SK-N-SH treated with all-trans-retinoic acid at 6 μM for 48 hours (cell line): ENCODE data around the gene HOXC4.

Experiments
- ATAC-seq: fragments of 200-7000 bp; cut with Tn5 transposase; 3 replicates; pipeline ENCODE4 v1.9.1; 2020; ENCODE audit warnings: mild to moderate bottlenecking, moderate library complexity
- ARNTL ChIP-seq: fragments of 450-650 bp; formaldehyde crosslinking; IDR thresholded peaks from 2 replicates; pipeline ENCODE4 v1.5.0; 2020; ENCODE audit warnings: low read depth, mild to moderate bottlenecking, moderate library complexity, borderline replicate concordance
- BACH2 ChIP-seq: fragments of 250-450 bp; sonication (Bioruptor Pico); IDR thresholded peaks from 2 replicates; pipeline ENCODE4 v1.9.0; 2021; ENCODE audit warnings: mild to moderate bottlenecking, borderline replicate concordance
- CSDC2 ChIP-seq: fragments of 250-450 bp; sonication (Bioruptor Pico); IDR thresholded peaks from 2 replicates; pipeline ENCODE4 v1.5.0; 2020; ENCODE audit warnings: mild to moderate bottlenecking, moderate library complexity
- CSRNP3 ChIP-seq: fragments of 250-450 bp; sonication (Bioruptor Pico); IDR thresholded peaks from 2 replicates; pipeline ENCODE4 v1.5.1; 2021; ENCODE audit warnings: mild to moderate bottlenecking, moderate library complexity
- ESRRG ChIP-seq: fragments of 250-450 bp; sonication (Bioruptor Pico); IDR thresholded peaks from 2 replicates; pipeline ENCODE4 v1.6.1; 2021; ENCODE audit warnings: mild to moderate bottlenecking
- ISL1 ChIP-seq: fragments of 250-450 bp; sonication (Bioruptor Pico); IDR thresholded peaks from 2 replicates; pipeline ENCODE4 v2.1.2; 2022; ENCODE audit warnings: mild to moderate bottlenecking, moderate library complexity
- OSR1 ChIP-seq: fragments of 250-450 bp; sonication (Bioruptor Pico); IDR thresholded peaks from 2 replicates; pipeline ENCODE4 v1.8.0; 2022; ENCODE audit warnings: moderate library complexity, mild to moderate bottlenecking, inconsistent platforms
- POU6F1 ChIP-seq: fragments of 250-450 bp; sonication (Bioruptor Pico); IDR thresholded peaks from 2 replicates; pipeline ENCODE4 v1.8.0; 2021; ENCODE audit warnings: low read depth, mild to moderate bottlenecking, moderate library complexity, borderline replicate concordance
- TCF4 ChIP-seq: fragments of 250-450 bp; sonication (Bioruptor Pico); IDR thresholded peaks from 2 replicates; pipeline ENCODE4 v1.8.0; 2021; ENCODE audit warnings: mild to moderate bottlenecking, moderate library complexity, borderline replicate concordance
- ZFP3 ChIP-seq: fragments of 250-450 bp; sonication (Bioruptor Pico); IDR thresholded peaks from 2 replicates; pipeline ENCODE4 v1.5.0; 2020; ENCODE audit warnings: mild to moderate bottlenecking, moderate library complexity
- ZFP30 ChIP-seq: fragments of 450-650 bp; formaldehyde crosslinking; IDR thresholded peaks from 2 replicates; pipeline ENCODE4 v1.5.0; 2022; ENCODE audit warnings: mild to moderate bottlenecking, moderate library complexity
- ZNF565 ChIP-seq: fragments of 450-650 bp; formaldehyde crosslinking; conservative IDR thresholded peaks from 2 replicates; pipeline ENCODE4 v1.5.0; 2020; ENCODE audit warnings: low read depth, mild to moderate bottlenecking, moderate library complexity
- ZNF70 ChIP-seq: fragments of 450-650 bp; formaldehyde crosslinking; IDR thresholded peaks from 2 replicates; pipeline ENCODE4 v1.5.0; 2020; ENCODE audit warnings: mild to moderate bottlenecking, moderate library complexity
- TF ChIP-seq, protein P1 (sequence below): fragments of 250-450 bp; sonication (Bioruptor Pico); IDR thresholded peaks from 2 replicates; pipeline ENCODE4 v1.8.0; 2020; ENCODE audit warnings: mild to moderate bottlenecking, moderate library complexity, borderline replicate concordance
- TF ChIP-seq, protein P2 (sequence below): fragments of 250-450 bp; sonication (Bioruptor Pico); IDR thresholded peaks from 2 replicates; pipeline ENCODE4 v1.5.1; 2020; ENCODE audit warnings: low read depth, mild to moderate bottlenecking, moderate library complexity
- TF ChIP-seq, protein P3 (sequence below): fragments of 250-450 bp; sonication (Bioruptor Pico); IDR thresholded peaks from 2 replicates; pipeline ENCODE4 v1.5.0; 2020; ENCODE audit warnings: mild to moderate bottlenecking, moderate library complexity

Gene HOXC4

DNA sequence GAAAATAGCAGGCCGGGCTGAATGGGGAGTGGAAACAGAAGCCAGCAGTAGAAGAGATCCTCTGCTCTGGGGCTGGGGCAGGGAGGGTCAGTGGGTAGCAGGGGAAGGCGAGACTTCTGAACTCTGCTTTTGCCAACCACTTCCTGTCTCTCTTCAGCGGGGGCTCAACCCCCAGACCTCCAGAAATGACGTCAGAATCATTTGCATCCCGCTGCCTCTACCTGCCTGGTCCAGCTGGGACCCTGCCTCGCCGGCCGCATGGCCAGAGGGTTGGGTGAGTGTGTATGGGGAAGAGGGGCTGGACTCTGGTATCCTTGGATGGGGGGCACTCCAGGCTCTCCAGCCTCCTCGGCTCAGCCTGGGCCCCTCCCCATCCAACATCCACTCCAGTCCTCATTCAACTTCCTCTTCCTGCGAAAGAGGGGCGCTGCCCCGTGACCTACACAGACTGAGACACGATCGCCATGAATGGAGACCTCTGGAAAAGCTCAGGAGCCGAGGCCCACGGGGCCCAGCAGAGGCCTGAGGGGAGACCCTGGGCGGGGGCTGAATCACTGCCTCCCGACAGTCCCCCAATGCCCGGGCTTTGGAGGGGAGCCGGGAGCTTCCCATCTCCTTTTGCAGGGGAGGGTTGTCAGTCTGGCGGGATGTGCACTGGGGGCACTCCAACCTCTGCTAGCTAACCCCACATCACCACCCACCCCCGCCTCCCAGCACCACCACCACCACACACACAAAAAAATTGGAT lies 458 bp upstream of the HOXC4 start (continued):
- TF ChIP-seq, protein P1, sequence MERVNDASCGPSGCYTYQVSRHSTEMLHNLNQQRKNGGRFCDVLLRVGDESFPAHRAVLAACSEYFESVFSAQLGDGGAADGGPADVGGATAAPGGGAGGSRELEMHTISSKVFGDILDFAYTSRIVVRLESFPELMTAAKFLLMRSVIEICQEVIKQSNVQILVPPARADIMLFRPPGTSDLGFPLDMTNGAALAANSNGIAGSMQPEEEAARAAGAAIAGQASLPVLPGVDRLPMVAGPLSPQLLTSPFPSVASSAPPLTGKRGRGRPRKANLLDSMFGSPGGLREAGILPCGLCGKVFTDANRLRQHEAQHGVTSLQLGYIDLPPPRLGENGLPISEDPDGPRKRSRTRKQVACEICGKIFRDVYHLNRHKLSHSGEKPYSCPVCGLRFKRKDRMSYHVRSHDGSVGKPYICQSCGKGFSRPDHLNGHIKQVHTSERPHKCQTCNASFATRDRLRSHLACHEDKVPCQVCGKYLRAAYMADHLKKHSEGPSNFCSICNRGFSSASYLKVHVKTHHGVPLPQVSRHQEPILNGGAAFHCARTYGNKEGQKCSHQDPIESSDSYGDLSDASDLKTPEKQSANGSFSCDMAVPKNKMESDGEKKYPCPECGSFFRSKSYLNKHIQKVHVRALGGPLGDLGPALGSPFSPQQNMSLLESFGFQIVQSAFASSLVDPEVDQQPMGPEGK (CRISPR knock-in tag), result no peak; the same call in 1 of the 2 replicates
- TF ChIP-seq POU6F1 (CRISPR knock-in tag), result no peak
- TF ChIP-seq ZNF565 (CRISPR knock-in tag), result no peak; the same call in 1 of the 2 replicates
- no peak for TF ChIP-seq BACH2 (CRISPR knock-in tag)
- TF ChIP-seq, protein P2, sequence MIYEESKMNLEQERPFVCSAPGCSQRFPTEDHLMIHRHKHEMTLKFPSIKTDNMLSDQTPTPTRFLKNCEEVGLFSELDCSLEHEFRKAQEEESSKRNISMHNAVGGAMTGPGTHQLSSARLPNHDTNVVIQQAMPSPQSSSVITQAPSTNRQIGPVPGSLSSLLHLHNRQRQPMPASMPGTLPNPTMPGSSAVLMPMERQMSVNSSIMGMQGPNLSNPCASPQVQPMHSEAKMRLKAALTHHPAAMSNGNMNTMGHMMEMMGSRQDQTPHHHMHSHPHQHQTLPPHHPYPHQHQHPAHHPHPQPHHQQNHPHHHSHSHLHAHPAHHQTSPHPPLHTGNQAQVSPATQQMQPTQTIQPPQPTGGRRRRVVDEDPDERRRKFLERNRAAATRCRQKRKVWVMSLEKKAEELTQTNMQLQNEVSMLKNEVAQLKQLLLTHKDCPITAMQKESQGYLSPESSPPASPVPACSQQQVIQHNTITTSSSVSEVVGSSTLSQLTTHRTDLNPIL (CRISPR knock-in tag), result 0 out of 2 replicates have a peak, but pooled peaks have one; percentile 32
- TF ChIP-seq ARNTL (CRISPR knock-in tag), result no peak
- TF ChIP-seq ZNF70, result no peak

DNA sequence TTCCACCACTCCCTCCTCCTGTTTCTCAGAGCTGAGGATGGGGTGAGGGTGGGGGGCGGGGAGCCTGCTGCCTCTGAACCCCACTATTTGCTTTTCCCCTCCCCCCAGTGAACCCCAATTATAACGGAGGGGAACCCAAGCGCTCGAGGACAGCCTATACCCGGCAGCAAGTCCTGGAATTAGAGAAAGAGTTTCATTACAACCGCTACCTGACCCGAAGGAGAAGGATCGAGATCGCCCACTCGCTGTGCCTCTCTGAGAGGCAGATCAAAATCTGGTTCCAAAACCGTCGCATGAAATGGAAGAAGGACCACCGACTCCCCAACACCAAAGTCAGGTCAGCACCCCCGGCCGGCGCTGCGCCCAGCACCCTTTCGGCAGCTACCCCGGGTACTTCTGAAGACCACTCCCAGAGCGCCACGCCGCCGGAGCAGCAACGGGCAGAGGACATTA lies 1.1 kb downstream of the HOXC4 start:
- TF ChIP-seq CSDC2 (CRISPR knock-in tag) (no peak), ZNF70 (no peak), BACH2 (CRISPR knock-in tag) (no peak), POU6F1 (CRISPR knock-in tag) (no peak)

GRCh38 chr12:54055552-54055951 lies 1.9 kb downstream of the HOXC4 start:
- no peak for TF ChIP-seq ISL1 (CRISPR knock-in tag)
- TF ChIP-seq ESRRG, result no peak
- TF ChIP-seq, all 23 proteins: peak for 0
- no peak for ATAC-seq

More for the DNA sequence above, 1.1 kb downstream of the HOXC4 start:
- ATAC-seq, result peak; percentile 5; the same call in 1 of the 3 replicates

DNA sequence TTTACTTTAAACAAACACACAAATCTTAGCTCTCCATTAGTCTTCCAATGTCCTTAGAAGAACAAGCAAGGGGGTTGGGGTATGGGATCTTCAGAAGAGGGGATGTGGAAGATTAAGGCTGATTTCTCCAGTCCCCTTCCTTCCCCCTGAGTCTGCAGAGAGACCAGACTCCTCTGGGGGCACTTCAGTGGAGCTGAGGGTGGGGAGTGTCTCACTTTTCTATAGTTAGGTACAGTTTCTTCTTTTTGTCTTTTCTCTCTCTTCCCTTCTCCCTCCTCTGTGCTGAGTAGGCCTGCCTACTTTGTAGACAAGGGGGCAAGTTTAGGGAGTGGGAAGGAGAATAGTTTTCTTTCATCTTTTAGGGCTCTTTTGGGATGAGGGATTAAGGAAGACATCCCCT lies 2.5 kb downstream of the HOXC4 start:
- no peak for ATAC-seq
- TF ChIP-seq ZFP3 (CRISPR knock-in tag) (no peak), BACH2 (CRISPR knock-in tag) (no peak), TCF4 (CRISPR knock-in tag) (no peak), OSR1 (CRISPR knock-in tag) (no peak), CSRNP3 (CRISPR knock-in tag) (no peak), POU6F1 (CRISPR knock-in tag) (no peak), ZFP30 (CRISPR knock-in tag) (no peak), ZNF70 (no peak)
- TF ChIP-seq, protein P3, sequence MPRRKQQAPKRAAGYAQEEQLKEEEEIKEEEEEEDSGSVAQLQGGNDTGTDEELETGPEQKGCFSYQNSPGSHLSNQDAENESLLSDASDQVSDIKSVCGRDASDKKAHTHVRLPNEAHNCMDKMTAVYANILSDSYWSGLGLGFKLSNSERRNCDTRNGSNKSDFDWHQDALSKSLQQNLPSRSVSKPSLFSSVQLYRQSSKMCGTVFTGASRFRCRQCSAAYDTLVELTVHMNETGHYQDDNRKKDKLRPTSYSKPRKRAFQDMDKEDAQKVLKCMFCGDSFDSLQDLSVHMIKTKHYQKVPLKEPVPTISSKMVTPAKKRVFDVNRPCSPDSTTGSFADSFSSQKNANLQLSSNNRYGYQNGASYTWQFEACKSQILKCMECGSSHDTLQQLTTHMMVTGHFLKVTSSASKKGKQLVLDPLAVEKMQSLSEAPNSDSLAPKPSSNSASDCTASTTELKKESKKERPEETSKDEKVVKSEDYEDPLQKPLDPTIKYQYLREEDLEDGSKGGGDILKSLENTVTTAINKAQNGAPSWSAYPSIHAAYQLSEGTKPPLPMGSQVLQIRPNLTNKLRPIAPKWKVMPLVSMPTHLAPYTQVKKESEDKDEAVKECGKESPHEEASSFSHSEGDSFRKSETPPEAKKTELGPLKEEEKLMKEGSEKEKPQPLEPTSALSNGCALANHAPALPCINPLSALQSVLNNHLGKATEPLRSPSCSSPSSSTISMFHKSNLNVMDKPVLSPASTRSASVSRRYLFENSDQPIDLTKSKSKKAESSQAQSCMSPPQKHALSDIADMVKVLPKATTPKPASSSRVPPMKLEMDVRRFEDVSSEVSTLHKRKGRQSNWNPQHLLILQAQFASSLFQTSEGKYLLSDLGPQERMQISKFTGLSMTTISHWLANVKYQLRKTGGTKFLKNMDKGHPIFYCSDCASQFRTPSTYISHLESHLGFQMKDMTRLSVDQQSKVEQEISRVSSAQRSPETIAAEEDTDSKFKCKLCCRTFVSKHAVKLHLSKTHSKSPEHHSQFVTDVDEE, result no peak
- TF ChIP-seq, protein P2 (CRISPR knock-in tag), result no peak
